HepG2 (cell line): ENCODE data around the gene UNC119B. TPM values are rescaled to one million over a fixed set of nuclear protein-coding genes. Genes with fewer than 3 reads are reported as not detected.

Source experiments
- ATAC-seq: fragments of 200-7000 bp; cut with Tn5 transposase; 3 replicates; pipeline ENCODE4 v1.9.1; 2020; ENCODE audit warnings: mild to moderate bottlenecking, moderate library complexity
- BruUV-seq: library from RNA; stranded (reverse); fragments of 400-500 nt; replicated peaks from 2 replicates; lab custom pipeline; 2021; lab: Mats Ljungman, UMichigan
- CTCF ChIA-PET: fragments of 300-600 bp; formaldehyde crosslinking; extraction: SDS; loops from one replicate; lab custom pipeline; 2021; ENCODE audit warnings: low total read pairs, inconsistent platforms, low intra/inter-chr PET ratio; lab: Yijun Ruan, JAX
- POLR2A ChIA-PET: fragments of 350-600 bp; sonication (Branson Sonifier 250); formaldehyde crosslinking; loops from one replicate; lab custom pipeline; 2020; ENCODE audit warnings: antibody characterized with exemption, inconsistent platforms; lab: Yijun Ruan, JAX
- DNase-seq: peaks from one replicate; pipeline ENCODE4 v3.0.0-alpha.2; 2015; ENCODE audit warnings: low spot score
- FAIRE-seq: peaks from 3 replicates; lab custom pipeline; 2011; peaks lifted over from hg19 to GRCh38; lab: Jason Lieb, UNC
- H2AFZ ChIP-seq: one replicate; pipeline ENCODE4 v1.6.1; 2011; ENCODE audit warnings: low read length, inconsistent platforms
- H3K27ac ChIP-seq: fragments of 300-600 bp; 3 replicates; pipeline ENCODE4 v1.8.0; 2011; ENCODE audit warnings: mixed run types, mild to moderate bottlenecking, mixed read lengths, low read length, inconsistent platforms; ENCODE audit not compliant: insufficient read depth; ENCODE audit errors: extremely low read length
- H3K27me3 ChIP-seq, 2 experiments: fragments of 200-600 bp in 1 of 2; 2 replicates in 1 of 2; 3 replicates in 1 of 2; pipeline versions ENCODE4 v1.6.0 to v1.8.0; 2011; ENCODE audit warnings: low read length in 2 of 2, mild to moderate bottlenecking in 2 of 2, moderate library complexity in 2 of 2, inconsistent platforms in 1 of 2; ENCODE audit not compliant: insufficient read depth in 2 of 2, control insufficient read depth in 1 of 2
- H3K36me3 ChIP-seq, 2 experiments: fragments of 200-600 bp in 1 of 2; replicated peaks in 1 of 2; 2 replicates in 1 of 2; 3 replicates in 1 of 2; pipeline versions ENCODE4 v1.5.1 to v1.8.0; 2011; ENCODE audit warnings: low read length in 2 of 2, inconsistent platforms in 1 of 2; ENCODE audit not compliant: insufficient read depth in 2 of 2, control insufficient read depth in 1 of 2
- H3K4me1 ChIP-seq: 2 replicates; pipeline ENCODE4 v1.5.1; 2012; ENCODE audit warnings: low read length, inconsistent platforms; ENCODE audit not compliant: insufficient read depth
- H3K4me2 ChIP-seq: 2 replicates; pipeline ENCODE4 v1.6.0; 2011; ENCODE audit warnings: low read depth, low read length, inconsistent platforms
- H3K4me3 ChIP-seq, 3 experiments: fragments of 200-600 bp in 1 of 3; sonication (generic), shearing (Covaris generic) in 1 of 3; replicated peaks in 1 of 3; 2 replicates each; pipeline ENCODE4 v1.5.1; 2011 to 2016; ENCODE audit warnings: low read length in 3 of 3, inconsistent platforms in 2 of 3, low read depth in 2 of 3, mild to moderate bottlenecking in 2 of 3, control low read depth in 1 of 3, mixed read lengths in 1 of 3; ENCODE audit not compliant: insufficient read depth in 1 of 3
- H3K79me2 ChIP-seq: one replicate; pipeline ENCODE4 v1.6.1; 2011; ENCODE audit warnings: low read length, inconsistent platforms; ENCODE audit not compliant: insufficient read depth
- H3K9ac ChIP-seq: 2 replicates; pipeline ENCODE4 v1.6.0; 2011; ENCODE audit warnings: mild to moderate bottlenecking, low read depth, low read length, inconsistent platforms; ENCODE audit not compliant: insufficient read depth
- H3K9me3 ChIP-seq: 2 replicates; pipeline ENCODE4 v1.5.1; 2012; ENCODE audit warnings: mild to moderate bottlenecking, low read length
- H4K20me1 ChIP-seq: 2 replicates; pipeline ENCODE4 v1.6.0; 2011; ENCODE audit warnings: inconsistent platforms, mild to moderate bottlenecking, low read length, moderate library complexity; ENCODE audit not compliant: insufficient read depth
- AHR ChIP-seq: IDR thresholded peaks from 2 replicates; pipeline ENCODE4 v1.6.1; 2018; ENCODE audit warnings: missing genetic modification reagents, missing compliant biosample characterization
- FOXO1 ChIP-seq: sonication (generic); formaldehyde crosslinking; IDR thresholded peaks from 2 replicates; pipeline ENCODE4 v1.4.0; 2020; ENCODE audit warnings: missing genetic modification reagents
- KAT8 ChIP-seq: IDR thresholded peaks from 2 replicates; pipeline ENCODE4 v1.6.1; 2016; ENCODE audit warnings: missing genetic modification reagents, missing compliant biosample characterization
- KDM2A ChIP-seq: sonication (generic); formaldehyde crosslinking; IDR thresholded peaks from 2 replicates; pipeline ENCODE4 v1.4.0; 2020; ENCODE audit warnings: low read depth, missing genetic modification reagents, borderline replicate concordance
- KDM4B ChIP-seq: sonication (generic); formaldehyde crosslinking; IDR thresholded peaks from 2 replicates; pipeline ENCODE4 v1.4.0; 2020; ENCODE audit warnings: missing genetic modification reagents
- RAD21 ChIP-seq: fragments of 450-650 bp; formaldehyde crosslinking; IDR thresholded peaks from 2 replicates; pipeline ENCODE4 v1.5.0; 2020; ENCODE audit warnings: mild to moderate bottlenecking
- REPIN1 ChIP-seq: sonication (generic); formaldehyde crosslinking; IDR thresholded peaks from 2 replicates; pipeline ENCODE4 v1.8.0; 2022; ENCODE audit warnings: missing genetic modification reagents, low read depth, mild to moderate bottlenecking, borderline replicate concordance
- SALL2 ChIP-seq: sonication (generic); formaldehyde crosslinking; IDR thresholded peaks from 2 replicates; pipeline ENCODE4 v1.8.1; 2023; ENCODE audit warnings: mild to moderate bottlenecking, missing genetic modification reagents, inconsistent platforms
- ZNF468 ChIP-seq: sonication (generic); formaldehyde crosslinking; IDR thresholded peaks from 2 replicates; pipeline ENCODE4 v1.8.0; 2022; ENCODE audit warnings: mild to moderate bottlenecking, moderate library complexity, missing genetic modification reagents
- whole genome bisulfite sequencing: methylation state at CpG from one replicate; pipeline ENCODE4 v1.1.6; 2017; ENCODE audit warnings: low lambda C conversion rate; 5-methylcytosine and 5-hydroxymethylcytosine counted together
- in situ Hi-C: cut with HindIII; loops from 2 replicates; pipeline ENCODE4 v1.10.0; 2017; ENCODE audit warnings: low pct_unique_long_range_greater_than_20kb; ENCODE audit not compliant: extremely low pct_ligation_motif_present
- intact Hi-C: fragments of 100-400 bp; cut with micrococcal nuclease; formaldehyde crosslinking; loops from one replicate; pipeline ENCODE4 v1.10.0; 2022; ENCODE audit not compliant: unreplicated experiment
- polyA plus RNA-seq, 8 experiments: library from polyadenylated mRNA; depleted of rRNA in 3 of 8; stranded (reverse) in 7 of 8; unstranded in 1 of 8; fragments of >200 nt; fragmentation: Illumina TruSeq in 4 of 8; extraction: Trizol in 4 of 8; gene quantifications; 2 replicates each; pipeline versions ENCODE4 v1.2.1 to v1.2.3, GENCODE V29; 2011 to 2016; ENCODE audit warnings: low read depth in 4 of 8, missing spikeins in 1 of 8, mixed read lengths in 1 of 8; ENCODE audit not compliant: insufficient read depth in 1 of 8
- total RNA-seq, 5 experiments: library from RNA; depleted of rRNA; stranded (reverse); fragments of >200 nt; fragmentation: Illumina TruSeq; extraction: Trizol; gene quantifications; 2 replicates each; pipeline ENCODE4 v1.2.3, GENCODE V29; 2016; ENCODE audit warnings: low read depth in 1 of 5
- TF ChIP-seq, protein P1 (sequence below): sonication (generic); formaldehyde crosslinking; IDR thresholded peaks from 2 replicates; pipeline ENCODE4 v1.5.0; 2020; ENCODE audit warnings: missing genetic modification reagents
- TF ChIP-seq, protein P2 (sequence below): sonication (generic); formaldehyde crosslinking; IDR thresholded peaks from 2 replicates; pipeline ENCODE4 v1.4.0; 2020; ENCODE audit warnings: missing genetic modification reagents, borderline replicate concordance
- TF ChIP-seq, protein P3 (sequence below), 2 experiments: sonication (generic) in 1 of 2; formaldehyde crosslinking in 1 of 2; IDR thresholded peaks; 2 replicates each; pipeline versions ENCODE4 v1.5.1 to v1.6.1; 2011 to 2020; ENCODE audit warnings: borderline replicate concordance in 1 of 2, low read depth in 1 of 2, low read length in 1 of 2, mild to moderate bottlenecking in 1 of 2, missing genetic modification reagents in 1 of 2, moderate library complexity in 1 of 2

The UNC119B gene
- total and polyA plus RNA-seq, 2 of the 13 experiments (the other 11 are each of a cell fraction or from before 2014, with no cell fraction given), result 19.6 to 19.7 TPM

DNA sequence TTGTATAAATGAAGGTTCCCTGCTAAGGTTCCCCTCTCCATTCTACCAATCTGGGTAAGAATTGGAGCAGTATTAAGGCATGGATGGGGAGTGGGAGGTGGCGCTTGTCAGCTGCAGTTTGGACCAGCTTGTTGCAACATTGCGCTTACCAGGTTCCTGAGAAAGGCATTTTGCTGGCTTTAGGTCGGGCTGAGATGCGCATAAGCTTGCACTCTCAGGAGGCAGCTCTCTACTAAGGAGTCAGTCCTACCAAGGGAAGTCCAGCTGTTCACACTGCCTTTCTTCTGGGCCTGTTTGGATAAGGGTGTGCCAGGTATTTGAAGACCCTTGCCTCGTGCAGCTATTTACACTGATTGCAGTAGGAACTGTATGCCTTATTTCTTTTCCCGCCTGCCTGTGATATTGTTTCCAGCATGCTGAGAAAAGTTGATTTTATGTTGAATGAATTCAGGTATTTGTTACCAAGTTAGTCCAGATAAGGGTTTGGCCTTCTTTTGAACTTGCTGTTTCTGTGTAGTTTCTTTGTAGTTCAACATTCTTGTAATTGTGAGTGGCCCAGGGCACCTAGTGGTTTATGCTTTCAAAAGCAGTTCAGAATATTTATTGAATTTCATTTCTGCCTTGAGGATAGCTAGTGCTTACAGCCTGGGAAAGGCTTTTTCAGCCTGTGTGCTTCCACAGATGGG, 20.7 kb upstream of the UNC119B start (continued):
- TF ChIP-seq RAD21, result no peak
- TF ChIP-seq FOXO1, result no peak
- no peak for TF ChIP-seq SALL2 (CRISPR knock-in tag)
- TF ChIP-seq KDM4B (CRISPR knock-in tag), result no peak
- no peak for TF ChIP-seq ZNF468
- TF ChIP-seq KAT8 (CRISPR knock-in tag), result no peak
- no peak for TF ChIP-seq AHR (CRISPR knock-in tag)

DNA sequence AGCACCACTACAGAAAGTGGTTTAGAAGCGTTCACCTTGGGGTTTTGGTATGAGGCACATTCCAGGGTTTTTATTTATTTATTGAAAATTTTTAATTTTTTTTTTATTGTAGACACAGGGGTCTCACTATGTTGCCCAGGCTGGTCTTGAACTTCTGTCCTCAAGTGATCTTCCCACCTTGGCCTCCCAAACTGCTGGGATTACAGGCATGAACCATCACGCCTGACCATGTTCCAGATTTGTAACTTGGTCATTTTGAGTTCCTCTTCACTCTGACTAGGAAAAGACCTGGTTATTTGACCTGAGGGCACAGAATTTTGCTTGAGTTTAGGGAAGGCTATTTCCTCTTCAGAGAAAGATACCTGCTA, 20.2 kb upstream of the UNC119B start:
- peaks cover 77% of the 10 kb centered on the region for H3K79me2 ChIP-seq
- POLR2A ChIA-PET, result no interaction called here
- H3K4me1 ChIP-seq, result peaks cover 64% of the 10 kb centered on the region
- H3K9me3 ChIP-seq, result no peaks in the 10 kb centered on the region
- no peak for TF ChIP-seq REPIN1
- TF ChIP-seq, protein P1, sequence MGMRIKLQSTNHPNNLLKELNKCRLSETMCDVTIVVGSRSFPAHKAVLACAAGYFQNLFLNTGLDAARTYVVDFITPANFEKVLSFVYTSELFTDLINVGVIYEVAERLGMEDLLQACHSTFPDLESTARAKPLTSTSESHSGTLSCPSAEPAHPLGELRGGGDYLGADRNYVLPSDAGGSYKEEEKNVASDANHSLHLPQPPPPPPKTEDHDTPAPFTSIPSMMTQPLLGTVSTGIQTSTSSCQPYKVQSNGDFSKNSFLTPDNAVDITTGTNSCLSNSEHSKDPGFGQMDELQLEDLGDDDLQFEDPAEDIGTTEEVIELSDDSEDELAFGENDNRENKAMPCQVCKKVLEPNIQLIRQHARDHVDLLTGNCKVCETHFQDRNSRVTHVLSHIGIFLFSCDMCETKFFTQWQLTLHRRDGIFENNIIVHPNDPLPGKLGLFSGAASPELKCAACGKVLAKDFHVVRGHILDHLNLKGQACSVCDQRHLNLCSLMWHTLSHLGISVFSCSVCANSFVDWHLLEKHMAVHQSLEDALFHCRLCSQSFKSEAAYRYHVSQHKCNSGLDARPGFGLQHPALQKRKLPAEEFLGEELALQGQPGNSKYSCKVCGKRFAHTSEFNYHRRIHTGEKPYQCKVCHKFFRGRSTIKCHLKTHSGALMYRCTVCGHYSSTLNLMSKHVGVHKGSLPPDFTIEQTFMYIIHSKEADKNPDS (CRISPR knock-in tag), result no peak
- TF ChIP-seq, protein P2, sequence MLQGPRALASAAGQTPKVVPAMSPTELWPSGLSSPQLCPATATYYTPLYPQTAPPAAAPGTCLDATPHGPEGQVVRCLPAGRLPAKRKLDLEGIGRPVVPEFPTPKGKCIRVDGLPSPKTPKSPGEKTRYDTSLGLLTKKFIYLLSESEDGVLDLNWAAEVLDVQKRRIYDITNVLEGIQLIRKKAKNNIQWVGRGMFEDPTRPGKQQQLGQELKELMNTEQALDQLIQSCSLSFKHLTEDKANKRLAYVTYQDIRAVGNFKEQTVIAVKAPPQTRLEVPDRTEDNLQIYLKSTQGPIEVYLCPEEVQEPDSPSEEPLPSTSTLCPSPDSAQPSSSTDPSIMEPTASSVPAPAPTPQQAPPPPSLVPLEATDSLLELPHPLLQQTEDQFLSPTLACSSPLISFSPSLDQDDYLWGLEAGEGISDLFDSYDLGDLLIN (CRISPR knock-in tag), result no peak
- TF ChIP-seq, protein P3, sequence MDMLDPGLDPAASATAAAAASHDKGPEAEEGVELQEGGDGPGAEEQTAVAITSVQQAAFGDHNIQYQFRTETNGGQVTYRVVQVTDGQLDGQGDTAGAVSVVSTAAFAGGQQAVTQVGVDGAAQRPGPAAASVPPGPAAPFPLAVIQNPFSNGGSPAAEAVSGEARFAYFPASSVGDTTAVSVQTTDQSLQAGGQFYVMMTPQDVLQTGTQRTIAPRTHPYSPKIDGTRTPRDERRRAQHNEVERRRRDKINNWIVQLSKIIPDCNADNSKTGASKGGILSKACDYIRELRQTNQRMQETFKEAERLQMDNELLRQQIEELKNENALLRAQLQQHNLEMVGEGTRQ (IDR thresholded peaks at IDR 0.05; ENCODE audit: low read depth, low read length), result no peak
- TF ChIP-seq, protein P3 (CRISPR knock-in tag; IDR thresholded peaks at IDR 0.05; ENCODE audit: borderline replicate concordance), result no peak
- no peak for TF ChIP-seq KDM2A (CRISPR knock-in tag)
- H2AFZ ChIP-seq, result no peak overlapping the region
- in situ Hi-C loops, result no loop called here
- WGBS, result 93% methylated on average over 2 of the region's 2 CpGs
- no peaks in the 10 kb centered on the region for H3K27me3 ChIP-seq
- H3K4me3 ChIP-seq, result no peak overlapping the region; a peak in 2 of 6 replicates
- BruUV-seq, result no TSS peak
- H3K4me2 ChIP-seq, result peak overlapping the region; percentile 86
- ATAC-seq, result no peak
- H4K20me1 ChIP-seq, result peaks cover 40% of the 10 kb centered on the region
- no peak for DNase-seq
- no peak for FAIRE-seq
- peak overlapping the region; percentile 85; the same call in 1 of the 2 replicates for H3K9ac ChIP-seq
- intact Hi-C loops, result no loop called here
- CTCF ChIA-PET, result no interaction called here
- peaks cover 4 to 20% of the 10 kb centered on the region in 2 experiments for H3K36me3 ChIP-seq
- H3K27ac ChIP-seq, result peak overlapping the region; percentile 94
